Right lobe of liver (tissue), 6 donors: ENCODE data around the gene ACTRT2. TPM values are rescaled to one million over a fixed set of nuclear protein-coding genes. Genes with fewer than 3 reads are reported as not detected.

Source experiments
- ATAC-seq, 4 donors: fragments of 200-7000 bp; cut with Tn5 transposase; one replicate each; pipeline ENCODE4 v1.9.1; 2020; ENCODE audit warnings: mild to moderate bottlenecking in 4 of 4, moderate library complexity in 4 of 4
- DNase-seq, 3 donors: peaks; one replicate each; pipeline ENCODE4 v3.0.0-alpha.2; 2020
- H3K27ac ChIP-seq, 3 donors: fragments of 200-600 bp; one replicate each; pipeline ENCODE4 v1.8.0; 2022
- H3K27me3 ChIP-seq, 2 donors: fragments of 200-600 bp; one replicate each; pipeline ENCODE4 v1.8.0; 2022
- H3K36me3 ChIP-seq, 4 donors: fragments of 200-600 bp; sonication (generic) in 1 of 4; one replicate each; pipeline versions ENCODE4 v1.5.1 to v1.8.0; 2017 to 2022; ENCODE audit warnings: control low read depth in 1 of 4
- H3K4me1 ChIP-seq, 4 donors: fragments of 200-600 bp; sonication (generic) in 1 of 4; one replicate each; pipeline versions ENCODE4 v1.5.1 to v1.8.0; 2017 to 2022; ENCODE audit warnings: control low read depth in 1 of 4
- H3K4me3 ChIP-seq, 3 donors: fragments of 200-600 bp; one replicate each; pipeline ENCODE4 v1.8.0; 2022
- H3K9me3 ChIP-seq, 4 donors: fragments of 200-600 bp; sonication (generic) in 1 of 4; one replicate each; pipeline versions ENCODE4 v1.5.1 to v1.8.0; 2017 to 2022; ENCODE audit warnings: control low read depth in 1 of 4
- CTCF ChIP-seq, 4 donors: fragments of 200-600 bp in 3 of 4; fragments of 450-650 bp in 1 of 4; IDR thresholded peaks; one replicate each; pipeline versions ENCODE4 v1.5.1 to v1.8.0; 2016 to 2022; ENCODE audit warnings: antibody characterized with exemption in 4 of 4, mild to moderate bottlenecking in 2 of 4
- POLR2A ChIP-seq: fragments of 450-650 bp; IDR thresholded peaks from one replicate; pipeline ENCODE4 v1.6.1; 2017; ENCODE audit warnings: antibody characterized with exemption, mild to moderate bottlenecking
- WGBS: methylation state at CpG from one replicate; pipeline ENCODE4 v1.1.6; 2018; ENCODE audit warnings: low coverage, low lambda C conversion rate; ENCODE audit not compliant: insufficient coverage; ENCODE audit errors: missing lambda C conversion rate; 5-methylcytosine and 5-hydroxymethylcytosine counted together
- intact Hi-C, 2 donors: fragments of 100-400 bp; cut with DNase I; formaldehyde crosslinking; loops; one replicate each; pipeline versions ENCODE4 v1.11.2 to v1.14.1; 2022
- total RNA-seq, 6 experiments: library from RNA; depleted of rRNA in 2 of 6; stranded (reverse); fragments of >200 nt in 2 of 6; fragmentation: NEBNext Ultra II Directional in 3 of 6; extraction: Animal tissue kit (Norgen Biotek cat#: 25700) in 3 of 6; gene quantifications; one replicate each; pipeline versions ENCODE4 v1.1.0 to v1.2.4, GENCODE V29; 2016 to 2023
- donor health status: DM: no; HTN: yes; CAD: no.
- donor health status: DM: no; HTN: no; CAD: no.
- donor health status: DM: no; HTN: no; CAD: no.
- donor health status: DM: no; HTN: yes; CAD: no.
- donor health status: DM: no; HTN: yes; CAD: no.

The ACTRT2 gene
- total RNA-seq, 6 experiments from 2014 or later: not detected

DNA sequence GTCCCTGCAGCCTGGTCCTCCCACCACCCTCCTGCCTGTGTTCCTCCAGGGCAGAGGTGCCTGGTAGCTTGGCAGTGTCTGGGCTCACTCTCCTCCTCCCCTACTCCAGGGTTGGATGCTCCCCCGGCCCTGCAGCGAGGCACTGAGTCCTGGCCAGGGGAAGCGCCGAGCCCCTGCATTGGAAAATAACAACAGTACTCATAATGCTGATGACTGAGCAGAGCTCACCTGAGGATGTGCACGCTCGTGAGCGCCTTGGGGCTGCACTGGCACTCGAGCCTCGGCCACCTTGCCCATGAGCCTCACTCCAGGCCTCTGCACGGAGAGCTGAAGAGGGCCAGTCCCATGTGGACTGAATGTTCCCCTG, 6.0 kb upstream of the ACTRT2 start:
- intact Hi-C loops: loop anchor here in 1 of 2 donors (5.0 kb wide), 1 partner anchor 397 kb away; no protein-coding TSS in a partner anchor
- no peak overlapping the region for H3K27ac ChIP-seq
- no peaks in the 10 kb centered on the region for H3K36me3 ChIP-seq
- H3K9me3 ChIP-seq: no peaks in the 10 kb centered on the region
- DNase-seq (no peak), ATAC-seq (no peak)
- H3K4me1 ChIP-seq: no peaks in the 10 kb centered on the region
- H3K4me3 ChIP-seq: no peak overlapping the region
- TF ChIP-seq POLR2A: no peak
- no peak for TF ChIP-seq CTCF (IDR thresholded peaks at IDR 0.05)
- peaks cover 0 to 6% of the 10 kb centered on the region in 2 donors for H3K27me3 ChIP-seq
- WGBS: 41% methylated on average over 4 of the region's 10 CpGs

GRCh38 chr1:3015744-3016143, 5.5 kb upstream of the ACTRT2 start:
- H3K27me3 ChIP-seq: peaks cover 0 to 6% of the 10 kb centered on the region in 2 donors

GRCh38 chr1:3016641-3017439, 4.4 kb upstream of the ACTRT2 start:
- Histone ChIP-seq H3K4me3 (no peak overlapping the region), H3K36me3 (no peaks in the 10 kb centered on the region), H3K27ac (no peak overlapping the region), H3K9me3 (no peaks in the 10 kb centered on the region), H3K27me3 (peaks cover 0 to 6% of the 10 kb centered on the region in 2 donors), H3K4me1 (no peaks in the 10 kb centered on the region)
- TF ChIP-seq POLR2A (no peak), CTCF (IDR thresholded peaks at IDR 0.05) (no peak)
- ATAC-seq (no peak), DNase-seq (no peak)
- whole genome bisulfite sequencing: 77% methylated on average over 3 of the region's 22 CpGs
- intact Hi-C loops: loop anchor here in 1 of 2 donors (5.0 kb wide), 1 partner anchor 395 kb away; no protein-coding TSS in a partner anchor

More at GRCh38 chr1:3015744-3016143, 5.5 kb upstream of the ACTRT2 start:
- no peak overlapping the region for H3K4me3 ChIP-seq
- H3K27ac ChIP-seq: no peak overlapping the region
- WGBS: no CpG with 5 or more reads among the region's 5 CpGs
- no peaks in the 10 kb centered on the region for H3K4me1 ChIP-seq
- intact Hi-C loops: loop anchor here in 1 of 2 donors (5.0 kb wide), 1 partner anchor 397 kb away; no protein-coding TSS in a partner anchor
- no peak for ATAC-seq
- H3K36me3 ChIP-seq: no peaks in the 10 kb centered on the region
- TF ChIP-seq CTCF (IDR thresholded peaks at IDR 0.05) (no peak), POLR2A (no peak)
- peak in 1 of 3 donors; percentile 37 for DNase-seq
- H3K9me3 ChIP-seq: no peaks in the 10 kb centered on the region

- Histone ChIP-seq H3K4me1 (no peaks in the 10 kb centered on the region), H3K27me3 (peaks cover 0 to 6% of the 10 kb centered on the region in 2 donors), H3K36me3 (no peaks in the 10 kb centered on the region), H3K9me3 (no peaks in the 10 kb centered on the region), H3K4me3 (no peak overlapping the region), H3K27ac (no peak overlapping the region)
- TF ChIP-seq CTCF (IDR thresholded peaks at IDR 0.05) (no peak), POLR2A (no peak)
- DNase-seq (peak in 2 of 3 donors; percentile 19 to 31), ATAC-seq (no peak)
- intact Hi-C loops: loop anchor here in 1 of 2 donors (5.0 kb wide), 1 partner anchor 395 kb away; no protein-coding TSS in a partner anchor
- 61% methylated on average over 7 of the region's 17 CpGs for WGBS
Measured at GRCh38 chr1:3017440-3018050, 3.7 kb upstream of the ACTRT2 start.
